ENCODE results near the gene HOXA3. TPM values are rescaled to one million over a fixed set of nuclear protein-coding genes. Genes with fewer than 3 reads are reported as not detected.
A peak's percentile ranks its signal among the peaks of the same experiment; 100 is the strongest.

Gene HOXA3
- total and polyA plus RNA-seq, 2 of the 13 experiments (the other 11 are each of a cell fraction or from before 2014, with no cell fraction given), result 2.9 to 4.6 TPM

GRCh38 chr7:27150568-27151340 is 1.6 kb downstream of the HOXA3 start (continued):
- TF ChIP-seq CENPBD1 (CRISPR knock-in tag; IDR thresholded peaks at IDR 0.05; ENCODE audit: borderline replicate concordance, low read depth) (no peak), U2AF2 (IDR thresholded peaks at IDR 0.05; ENCODE audit: low read depth, low read length) (no peak), CAMTA2 (CRISPR knock-in tag; IDR thresholded peaks at IDR 0.05; ENCODE audit: borderline replicate concordance) (0 out of 2 replicates have a peak, but pooled peaks have one; percentile 41), ZNF574 (CRISPR knock-in tag; IDR thresholded peaks at IDR 0.05) (peak; percentile 33; the same call in 1 of the 2 replicates), RERE (CRISPR knock-in tag; IDR thresholded peaks at IDR 0.05; ENCODE audit: low read depth) (no peak), SRSF4 (IDR thresholded peaks at IDR 0.05; ENCODE audit: low read depth, low read length, poor library complexity, severe bottlenecking) (no peak), ZMYM4 (CRISPR knock-in tag; IDR thresholded peaks at IDR 0.05) (peak; percentile 53; the same call in 1 of the 2 replicates), ARNT2 (CRISPR knock-in tag; IDR thresholded peaks at IDR 0.05; ENCODE audit: low read depth) (peak; percentile 72; the same call in 1 of the 2 replicates), CTCF (CRISPR knock-in tag; IDR thresholded peaks at IDR 0.05) (peak; percentile 90), NFKB2 (CRISPR knock-in tag; IDR thresholded peaks at IDR 0.05; ENCODE audit: borderline replicate concordance) (peak; percentile 19; the same call in 1 of the 2 replicates), SP4 (CRISPR knock-in tag; IDR thresholded peaks at IDR 0.05) (peak; percentile 70), RBM39 (IDR thresholded peaks at IDR 0.05; ENCODE audit: low read depth, low read length, poor library complexity, severe bottlenecking) (peak; percentile 48), ZBTB43 (CRISPR knock-in tag; conservative IDR thresholded peaks at IDR 0.05) (0 out of 2 replicates have a peak, but pooled peaks have one; percentile 25), ZNF331 (CRISPR knock-in tag; IDR thresholded peaks at IDR 0.05) (no peak; the same call in 1 of the 2 replicates), PHF5A (CRISPR knock-in tag; IDR thresholded peaks at IDR 0.05; ENCODE audit: low read depth, unreplicated experiment) (peak; percentile 39)

Data from HepG2 (cell line).